ENCODE measurements around the gene TMEM212. TPM values are rescaled to one million over a fixed set of nuclear protein-coding genes. Genes with fewer than 3 reads are reported as not detected.

Gene TMEM212
- total RNA-seq, 1 experiment from 2014 or later: not detected

- BruUV-seq (replicated peaks): no TSS peak
- no peaks in the 10 kb centered on the region for H3K27me3 Mint-ChIP-seq (ENCODE audit: insufficient read depth, unreplicated experiment)
- no peaks in the 10 kb centered on the region for H3K27me3 ChIP-seq (replicated peaks; ENCODE audit: control insufficient read depth, insufficient read depth, low read length)
- no peak overlapping the region for H3K4me3 Mint-ChIP-seq (ENCODE audit: unreplicated experiment)
- H3K36me3 Mint-ChIP-seq (ENCODE audit: insufficient read depth, unreplicated experiment): no peaks in the 10 kb centered on the region
- POLR2A ChIA-PET: no interaction called here
- H3K9me3 ChIP-seq: peaks cover 10% of the 10 kb centered on the region; the same call in 1 of the 2 replicates
- DNase-seq: no peak
- peaks cover 7% of the 10 kb centered on the region for H3K4me1 Mint-ChIP-seq (ENCODE audit: low read depth, unreplicated experiment)
- H3K9me3 Mint-ChIP-seq (ENCODE audit: unreplicated experiment): no peaks in the 10 kb centered on the region
- intact Hi-C loops (cut with micrococcal nuclease; ENCODE audit: unreplicated experiment): no loop called here
- no peak overlapping the region for H3K27ac Mint-ChIP-seq (ENCODE audit: unreplicated experiment)
- no peaks in the 10 kb centered on the region for H3K4me1 ChIP-seq
- H3K4me3 ChIP-seq (ENCODE audit: low read depth, low read length): no peak overlapping the region
- CTCF ChIA-PET: no interaction called here
- TF ChIP-seq CTCF (IDR thresholded peaks at IDR 0.05; ENCODE audit: insufficient read depth in 1 of 2, low read depth in 1 of 2, low read length in 1 of 2, severe bottlenecking in 1 of 2, unreplicated experiment in 1 of 2): no peak
- H3K36me3 ChIP-seq (ENCODE audit: control insufficient read depth, insufficient read depth, low read length): no peaks in the 10 kb centered on the region
Observed at GRCh38 chr3:171907761-171908160, 64.6 kb downstream of the TMEM212 start.

- intact Hi-C loops (cut with micrococcal nuclease; ENCODE audit: unreplicated experiment): no loop called here
- CTCF ChIA-PET: no interaction called here
- Mint-ChIP-seq H3K27ac (ENCODE audit: unreplicated experiment) (no peak overlapping the region), H3K4me1 (ENCODE audit: low read depth, unreplicated experiment) (peaks cover 7% of the 10 kb centered on the region), H3K27me3 (ENCODE audit: insufficient read depth, unreplicated experiment) (no peaks in the 10 kb centered on the region), H3K9me3 (ENCODE audit: unreplicated experiment) (no peaks in the 10 kb centered on the region), H3K36me3 (ENCODE audit: insufficient read depth, unreplicated experiment) (no peaks in the 10 kb centered on the region), H3K4me3 (ENCODE audit: unreplicated experiment) (no peak overlapping the region)
- Histone ChIP-seq H3K27me3 (replicated peaks; ENCODE audit: control insufficient read depth, insufficient read depth, low read length) (no peaks in the 10 kb centered on the region), H3K4me1 (no peaks in the 10 kb centered on the region), H3K9me3 (peaks cover 10% of the 10 kb centered on the region; the same call in 1 of the 2 replicates), H3K4me3 (ENCODE audit: low read depth, low read length) (no peak overlapping the region), H3K36me3 (ENCODE audit: control insufficient read depth, insufficient read depth, low read length) (no peaks in the 10 kb centered on the region)
- POLR2A ChIA-PET: no interaction called here
- no TSS peak for BruUV-seq (replicated peaks)
- DNase-seq: no peak
- TF ChIP-seq CTCF (IDR thresholded peaks at IDR 0.05; ENCODE audit: insufficient read depth in 1 of 2, low read depth in 1 of 2, low read length in 1 of 2, severe bottlenecking in 1 of 2, unreplicated experiment in 1 of 2): no peak
Observed at GRCh38 chr3:171908731-171909130, 65.6 kb downstream of the TMEM212 start.

Other genes starting within 250 kb of the TMEM212 start
- 5.3 and 5.5 TPM in 2 replicates for gene PLD1, start 32.9 kb upstream of the TMEM212 start, total RNA-seq (2022)
- 59.8 and 63.5 TPM in 2 replicates for gene FNDC3B, start 196.2 kb downstream of the TMEM212 start, total RNA-seq (2022)